Sigmoid colon (tissue), 7 donors: ENCODE results near the gene CAMK1D. TPM values are rescaled to one million over a fixed set of nuclear protein-coding genes. Genes with fewer than 3 reads are reported as not detected.

Source experiments
- DNase-seq: peaks from one replicate; pipeline ENCODE4 v3.0.0-alpha.2; 2019
- H3K27ac ChIP-seq, 4 donors: fragments of 200-600 bp; sonication (generic); one replicate each; pipeline ENCODE4 v1.5.1; 2016 to 2019; ENCODE audit warnings: mild to moderate bottlenecking in 1 of 4
- H3K27me3 ChIP-seq, 3 donors: fragments of 200-600 bp; sonication (generic); one replicate each; pipeline ENCODE4 v1.5.1; 2019; ENCODE audit warnings: mild to moderate bottlenecking in 1 of 3
- H3K36me3 ChIP-seq, 4 donors: fragments of 200-600 bp; sonication (generic); one replicate each; pipeline ENCODE4 v1.5.1; 2016 to 2019
- H3K4me1 ChIP-seq, 4 donors: fragments of 200-600 bp; sonication (generic); one replicate each; pipeline ENCODE4 v1.5.1; 2017 to 2019
- H3K4me3 ChIP-seq, 4 donors: fragments of 200-600 bp; sonication (generic); one replicate each; pipeline ENCODE4 v1.5.1; 2017 to 2019; ENCODE audit warnings: mild to moderate bottlenecking in 2 of 4, moderate library complexity in 1 of 4
- H3K9me3 ChIP-seq, 4 donors: fragments of 200-600 bp in 3 of 4; sonication (generic) in 3 of 4; one replicate each; pipeline versions ENCODE4 v1.5.1 to v1.6.1; 2013 to 2019
- EP300 ChIP-seq, 4 donors: sonication (generic); formaldehyde crosslinking; IDR thresholded peaks; one replicate each; pipeline ENCODE4 v1.6.1; 2017; ENCODE audit warnings: antibody characterized with exemption in 4 of 4
- POLR2A ChIP-seq, 2 donors: fragments of 450-650 bp; IDR thresholded peaks; one replicate each; pipeline ENCODE4 v1.6.1; 2016; ENCODE audit warnings: antibody characterized with exemption in 2 of 2, mild to moderate bottlenecking in 2 of 2, moderate library complexity in 2 of 2
- POLR2AphosphoS5 ChIP-seq, 4 donors: sonication (generic); formaldehyde crosslinking; IDR thresholded peaks; one replicate each; pipeline ENCODE4 v1.6.1; 2017; ENCODE audit warnings: antibody characterized with exemption in 4 of 4
- WGBS, 2 donors: extraction: QIAGEN DNeasy Blood & Tissue Kit; methylation state at CpG; one replicate each; pipeline ENCODE4 v1.1.7; 2013; 5-methylcytosine and 5-hydroxymethylcytosine counted together
- intact Hi-C: fragments of 100-400 bp; cut with DNase I; formaldehyde crosslinking; loops from one replicate; pipeline ENCODE4 v1.15.1; 2023
- polyA plus RNA-seq, 3 donors: library from polyadenylated mRNA; stranded (reverse); fragments of 200-250 nt; gene quantifications; one replicate each; pipeline ENCODE4 v1.2.3, GENCODE V29; 2013
- total RNA-seq, 4 donors: library from RNA; depleted of rRNA; stranded (reverse); fragments of >200 nt; gene quantifications; one replicate each; pipeline ENCODE4 v1.1.0, GENCODE V29; 2016
- TF ChIP-seq, protein P1 (sequence below), 4 experiments: fragments of 450-650 bp in 3 of 4; fragments of 200-600 bp in 1 of 4; IDR thresholded peaks; one replicate each; pipeline ENCODE4 v1.5.1; 2016 to 2019; ENCODE audit warnings: antibody characterized with exemption in 4 of 4, mild to moderate bottlenecking in 3 of 4, moderate library complexity in 2 of 4
- donor health status: healthy with polysubstance abuse.
- donor health status: Bipolar disorder and iron deficiency.
- donor health status: healthy.

Gene CAMK1D
- total and polyA plus RNA-seq, 7 donors, result 7.2 to 11.5 (median 8.6) TPM

DNA sequence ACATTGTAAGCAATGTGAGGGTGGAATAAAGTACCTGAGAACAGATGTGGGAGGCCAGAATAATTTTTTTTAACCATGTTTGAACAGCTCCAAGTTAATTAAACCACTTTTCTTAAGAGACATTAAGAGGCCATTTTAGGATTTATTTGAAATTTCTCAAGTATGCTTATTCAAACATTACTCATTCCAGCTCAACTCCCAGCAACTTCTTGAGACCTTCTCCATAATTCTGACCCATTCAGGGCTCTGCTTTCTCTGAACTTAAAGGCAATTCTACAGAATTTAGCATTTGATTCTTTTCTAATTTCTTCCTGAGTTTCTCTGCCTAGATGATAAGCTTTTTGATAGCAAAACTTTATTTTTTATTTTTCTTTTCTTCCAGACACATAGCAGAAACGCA is 314.5 kb downstream of the CAMK1D start:
- Histone ChIP-seq H3K4me1 (peaks cover 0 to 10% (median 3%) of the 10 kb centered on the region in 4 donors), H3K9me3 (peaks cover 0 to 3% (median 0%) of the 10 kb centered on the region in 4 donors), H3K36me3 (no peaks in the 10 kb centered on the region), H3K27me3 (no peaks in the 10 kb centered on the region), H3K4me3 (no peak overlapping the region), H3K27ac (no peak overlapping the region)
- DNase-seq, result no peak
- WGBS, 2 donors, result 88 to 93% methylated on average over 1 of the region's 1 CpG
- intact Hi-C loops, result no loop called here
- TF ChIP-seq, protein P1, sequence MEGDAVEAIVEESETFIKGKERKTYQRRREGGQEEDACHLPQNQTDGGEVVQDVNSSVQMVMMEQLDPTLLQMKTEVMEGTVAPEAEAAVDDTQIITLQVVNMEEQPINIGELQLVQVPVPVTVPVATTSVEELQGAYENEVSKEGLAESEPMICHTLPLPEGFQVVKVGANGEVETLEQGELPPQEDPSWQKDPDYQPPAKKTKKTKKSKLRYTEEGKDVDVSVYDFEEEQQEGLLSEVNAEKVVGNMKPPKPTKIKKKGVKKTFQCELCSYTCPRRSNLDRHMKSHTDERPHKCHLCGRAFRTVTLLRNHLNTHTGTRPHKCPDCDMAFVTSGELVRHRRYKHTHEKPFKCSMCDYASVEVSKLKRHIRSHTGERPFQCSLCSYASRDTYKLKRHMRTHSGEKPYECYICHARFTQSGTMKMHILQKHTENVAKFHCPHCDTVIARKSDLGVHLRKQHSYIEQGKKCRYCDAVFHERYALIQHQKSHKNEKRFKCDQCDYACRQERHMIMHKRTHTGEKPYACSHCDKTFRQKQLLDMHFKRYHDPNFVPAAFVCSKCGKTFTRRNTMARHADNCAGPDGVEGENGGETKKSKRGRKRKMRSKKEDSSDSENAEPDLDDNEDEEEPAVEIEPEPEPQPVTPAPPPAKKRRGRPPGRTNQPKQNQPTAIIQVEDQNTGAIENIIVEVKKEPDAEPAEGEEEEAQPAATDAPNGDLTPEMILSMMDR (IDR thresholded peaks at IDR 0.05), result no peak
- TF ChIP-seq EP300 (IDR thresholded peaks at IDR 0.05) (no peak), POLR2A (IDR thresholded peaks at IDR 0.05) (no peak), POLR2AphosphoS5 (IDR thresholded peaks at IDR 0.05) (no peak)

DNA sequence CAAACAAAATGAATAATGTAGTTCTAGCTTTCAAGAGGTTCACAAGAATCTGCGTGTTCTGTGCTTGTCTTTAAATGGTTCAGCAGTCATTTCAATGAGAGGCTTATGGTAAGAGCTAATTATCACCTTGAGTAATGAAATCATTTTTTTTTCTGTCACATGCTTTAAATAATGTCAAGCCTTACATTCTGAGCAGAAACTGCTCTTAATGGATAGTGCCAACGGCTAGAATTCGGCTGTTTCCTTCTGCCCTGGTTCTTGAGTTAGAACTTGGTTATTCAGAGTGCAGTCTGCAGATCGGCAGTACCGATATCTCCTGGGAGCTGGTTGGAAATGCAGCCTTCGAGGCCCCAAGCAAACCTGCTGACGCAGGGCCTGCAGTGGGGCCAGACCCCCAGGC is 316.2 kb downstream of the CAMK1D start:
- no peak overlapping the region for H3K4me3 ChIP-seq
- no peaks in the 10 kb centered on the region for H3K36me3 ChIP-seq
- peaks cover 0 to 11% (median 3%) of the 10 kb centered on the region in 4 donors for H3K4me1 ChIP-seq
- DNase-seq, result no peak
- H3K27ac ChIP-seq, result no peak overlapping the region
- no peaks in the 10 kb centered on the region for H3K27me3 ChIP-seq
- 81 to 90% methylated on average over 7 of the region's 7 CpGs for WGBS, 2 donors
- no peak for TF ChIP-seq POLR2AphosphoS5 (IDR thresholded peaks at IDR 0.05)
- TF ChIP-seq, protein P1 (IDR thresholded peaks at IDR 0.05), result no peak
- no peak for TF ChIP-seq EP300 (IDR thresholded peaks at IDR 0.05)
- TF ChIP-seq POLR2A (IDR thresholded peaks at IDR 0.05), result no peak
- peaks cover 0 to 3% (median 0%) of the 10 kb centered on the region in 4 donors for H3K9me3 ChIP-seq
- intact Hi-C loops, result no loop called here

GRCh38 chr10:12667052-12667451 is 317.7 kb downstream of the CAMK1D start:
- WGBS, 2 donors, result 91 to 93% methylated on average over 3 of the region's 3 CpGs
- H3K36me3 ChIP-seq, result no peaks in the 10 kb centered on the region
- no peak overlapping the region for H3K27ac ChIP-seq
- no peak for DNase-seq
- no peak overlapping the region for H3K4me3 ChIP-seq
- TF ChIP-seq POLR2AphosphoS5 (IDR thresholded peaks at IDR 0.05) (no peak), POLR2A (IDR thresholded peaks at IDR 0.05) (no peak), EP300 (IDR thresholded peaks at IDR 0.05) (no peak)
- intact Hi-C loops, result no loop called here
- peaks cover 0 to 3% (median 0%) of the 10 kb centered on the region in 4 donors for H3K9me3 ChIP-seq
- peaks cover 0 to 11% (median 3%) of the 10 kb centered on the region in 4 donors for H3K4me1 ChIP-seq
- no peaks in the 10 kb centered on the region for H3K27me3 ChIP-seq

GRCh38 chr10:12668634-12669033 is 319.3 kb downstream of the CAMK1D start:
- intact Hi-C loops, result no loop called here
- Histone ChIP-seq H3K27ac (peak overlapping the region in 1 of 4 donors; percentile 24), H3K4me3 (no peak overlapping the region), H3K27me3 (no peaks in the 10 kb centered on the region), H3K4me1 (peaks cover 0 to 11% (median 3%) of the 10 kb centered on the region in 4 donors), H3K9me3 (peaks cover 0 to 3% (median 0%) of the 10 kb centered on the region in 4 donors), H3K36me3 (no peaks in the 10 kb centered on the region)
- DNase-seq, result no peak
- WGBS, 2 donors, result 46 to 80% methylated on average over 6 of the region's 6 CpGs
- TF ChIP-seq, protein P1 (IDR thresholded peaks at IDR 0.05), result no peak
- no peak for TF ChIP-seq POLR2A (IDR thresholded peaks at IDR 0.05)

DNA sequence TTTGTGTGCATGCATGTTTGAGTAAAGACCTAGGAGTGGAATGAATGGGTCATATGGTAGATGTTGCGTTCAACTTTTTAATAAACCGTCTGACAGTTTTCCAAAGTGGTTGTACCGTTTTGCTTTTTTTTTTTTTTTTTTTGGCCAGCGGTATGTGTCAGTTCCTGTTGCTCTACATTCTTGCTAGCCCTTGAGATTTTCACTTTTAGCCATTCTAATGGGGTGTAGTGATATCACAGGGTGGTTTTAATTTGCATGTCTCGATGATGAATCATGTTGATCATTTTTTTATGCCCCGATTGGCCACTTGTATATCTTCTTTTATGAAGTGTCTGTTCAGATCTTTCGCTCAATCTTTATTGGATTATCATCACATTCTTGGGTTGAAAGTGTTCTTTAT is 320.7 kb downstream of the CAMK1D start:
- Histone ChIP-seq H3K36me3 (no peaks in the 10 kb centered on the region), H3K4me3 (no peak overlapping the region), H3K27ac (no peak overlapping the region), H3K27me3 (no peaks in the 10 kb centered on the region), H3K9me3 (peaks cover 0 to 3% (median 0%) of the 10 kb centered on the region in 4 donors), H3K4me1 (peaks cover 0 to 11% (median 3%) of the 10 kb centered on the region in 4 donors)
- intact Hi-C loops, result no loop called here
- TF ChIP-seq POLR2A (IDR thresholded peaks at IDR 0.05), result no peak
- no peak for TF ChIP-seq POLR2AphosphoS5 (IDR thresholded peaks at IDR 0.05)
- TF ChIP-seq EP300 (IDR thresholded peaks at IDR 0.05), result no peak
- TF ChIP-seq, protein P1 (IDR thresholded peaks at IDR 0.05), result no peak
- 82 to 94% methylated on average over 7 of the region's 7 CpGs for WGBS, 2 donors
- no peak for DNase-seq
